HG03457 (cell line): ENCODE measurements around the gene VAMP7.
"Not testable (repeated sequence)": the region's sequence is repeated elsewhere in the genome, so short reads cannot be mapped to it uniquely, and the experiment has no call there.

Experiments used
- ATAC-seq: cut with Tn5 transposase; IDR thresholded peaks from one replicate; pipeline ENCODE4 v1.9.1; 2021; ENCODE audit warnings: moderate number of reproducible peaks; ENCODE audit not compliant: unreplicated experiment

VAMP7 gene

DNA sequence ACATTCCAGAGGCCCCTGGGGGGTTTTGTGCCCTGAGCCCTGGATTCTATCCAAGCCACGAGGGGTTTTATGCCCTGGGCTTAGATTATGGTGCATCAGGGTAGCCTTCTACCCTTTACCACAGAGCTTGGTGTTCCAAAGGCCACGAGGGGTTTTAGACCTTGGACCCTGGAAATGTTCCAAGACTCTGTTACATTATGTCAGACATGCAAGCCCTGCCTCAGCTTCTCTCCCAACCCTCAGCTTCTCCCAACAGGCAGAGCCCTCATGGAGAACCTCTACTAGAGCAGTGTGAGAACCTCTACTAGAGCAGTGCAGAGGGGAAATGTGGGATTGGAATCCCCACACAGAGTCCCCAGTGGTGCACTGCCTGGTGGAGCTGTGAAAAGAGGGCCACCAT is 105.8 kb downstream of the VAMP7 start:
- not testable (repeated sequence) for ATAC-seq

DNA sequence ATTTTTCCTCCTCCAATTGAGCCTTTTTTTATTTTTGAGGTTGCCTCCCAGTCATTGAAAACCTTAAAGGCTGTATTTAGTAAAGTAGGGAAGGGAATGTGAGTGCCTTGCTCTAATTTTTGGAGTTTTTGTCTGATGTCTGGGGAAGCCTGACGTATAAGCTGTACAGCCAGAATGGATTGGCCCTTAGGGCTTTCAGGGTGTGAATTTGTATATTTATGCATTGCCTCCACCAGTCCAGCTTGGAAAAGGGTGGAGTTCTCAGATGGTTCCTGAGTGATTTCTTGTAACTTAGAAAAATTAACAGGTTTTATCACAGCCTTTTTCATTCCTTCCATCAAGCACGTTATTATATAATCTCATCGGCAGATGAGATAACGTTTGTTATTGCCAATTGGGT is 107.7 kb downstream of the VAMP7 start:
- no peak for ATAC-seq
